HFFc6 (cell line): ENCODE measurements around the gene ZEB2. TPM values are rescaled to one million over a fixed set of nuclear protein-coding genes. Genes with fewer than 3 reads are reported as not detected.

ENCODE experiments used
- DNase-seq: peaks from one replicate; pipeline ENCODE4 v3.0.0-alpha.2; 2018
- H3K27ac Mint-ChIP-seq: 2 replicates; pipeline ENCODE4 v1.8.0; 2020; ENCODE audit warnings: mild to moderate bottlenecking, mixed read lengths
- H3K27me3 Mint-ChIP-seq: 2 replicates; pipeline ENCODE4 v1.8.0; 2021; ENCODE audit warnings: mild to moderate bottlenecking, moderate library complexity, mixed read lengths; ENCODE audit not compliant: insufficient read depth
- H3K36me3 Mint-ChIP-seq: 2 replicates; pipeline ENCODE4 v1.8.0; 2021; ENCODE audit warnings: low read depth, mixed read lengths
- H3K4me1 Mint-ChIP-seq: 2 replicates; pipeline ENCODE4 v1.8.0; 2020; ENCODE audit warnings: low read depth, mixed read lengths
- H3K4me3 Mint-ChIP-seq: 2 replicates; pipeline ENCODE4 v1.8.0; 2020; ENCODE audit warnings: mild to moderate bottlenecking, moderate library complexity, mixed read lengths
- H3K9me3 Mint-ChIP-seq: 2 replicates; pipeline ENCODE4 v1.8.0; 2020; ENCODE audit warnings: mild to moderate bottlenecking, mixed read lengths
- CTCF ChIP-seq: fragments of 200-600 bp; sonication (generic); IDR thresholded peaks from 2 replicates; pipeline ENCODE4 v1.5.0; 2021; ENCODE audit warnings: antibody characterized with exemption, mild to moderate bottlenecking
- total RNA-seq, 6 experiments: library from RNA; stranded (reverse); fragmentation: NEBNext Ultra II Directional; extraction: Animal tissue kit (Norgen Biotek cat#: 25700); gene quantifications; 2 replicates in 1 of 6; 3 replicates in 5 of 6; pipeline ENCODE4 v1.2.3, GENCODE V29; 2021

ZEB2 gene
- total RNA-seq, 6 experiments from 2014 or later: 57.0 to 76.3 (median 62.8) TPM

DNA sequence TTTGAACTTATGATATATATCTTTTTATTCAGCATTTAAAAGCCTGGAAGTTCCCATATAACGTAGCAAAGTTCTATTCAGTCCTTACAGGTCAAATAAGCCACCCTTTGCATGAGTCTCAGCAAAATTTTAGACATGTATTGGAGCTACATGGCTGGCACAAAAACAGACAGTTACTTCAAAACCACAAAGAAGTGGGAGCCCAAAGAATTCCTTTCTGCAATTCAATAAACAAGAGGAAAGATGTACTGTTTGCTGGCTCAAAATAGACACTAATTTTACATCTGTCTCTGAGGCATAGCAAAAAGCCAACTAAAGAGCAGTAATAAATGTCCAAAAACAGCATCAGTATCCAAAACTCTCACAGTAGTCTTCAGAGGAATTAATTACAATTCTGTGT, 87.0 kb downstream of the ZEB2 start:
- Mint-ChIP-seq H3K4me1 (peaks cover 33% of the 10 kb centered on the region), H3K9me3 (no peaks in the 10 kb centered on the region), H3K36me3 (peaks cover 11% of the 10 kb centered on the region), H3K4me3 (no peak overlapping the region), H3K27ac (no peak overlapping the region), H3K27me3 (no peaks in the 10 kb centered on the region; the same call in 1 of the 2 replicates)
- DNase-seq: no peak
- no peak for TF ChIP-seq CTCF

DNA sequence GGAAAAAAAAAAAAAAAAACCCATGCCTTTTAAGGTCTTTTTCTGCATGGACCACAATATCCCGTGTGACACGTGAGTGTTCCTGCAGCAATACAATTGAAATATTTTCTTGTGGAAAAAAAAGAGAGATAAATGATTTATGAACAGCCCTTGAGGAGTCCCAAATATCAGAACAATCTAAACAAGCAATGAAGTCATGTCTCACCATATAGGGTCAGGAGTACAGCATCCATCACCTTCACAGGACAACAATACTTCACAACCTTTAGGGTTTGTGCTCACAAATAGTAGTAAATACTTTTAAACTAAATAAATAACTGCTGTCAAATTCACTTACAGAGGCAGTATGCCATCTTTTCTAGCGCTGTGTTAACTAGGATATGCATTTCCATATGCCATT, 87.9 kb downstream of the ZEB2 start:
- H3K27ac Mint-ChIP-seq: no peak overlapping the region
- no peak overlapping the region for H3K4me3 Mint-ChIP-seq
- no peak for DNase-seq
- TF ChIP-seq CTCF: no peak
- peaks cover 34% of the 10 kb centered on the region for H3K4me1 Mint-ChIP-seq
- no peaks in the 10 kb centered on the region; the same call in 1 of the 2 replicates for H3K27me3 Mint-ChIP-seq
- H3K9me3 Mint-ChIP-seq: no peaks in the 10 kb centered on the region
- peaks cover 6% of the 10 kb centered on the region for H3K36me3 Mint-ChIP-seq

GRCh38 chr2:144431392-144431783, 88.5 kb downstream of the ZEB2 start:
- Mint-ChIP-seq H3K36me3 (peaks cover 6% of the 10 kb centered on the region), H3K4me1 (peaks cover 40% of the 10 kb centered on the region), H3K27me3 (no peaks in the 10 kb centered on the region; the same call in 1 of the 2 replicates), H3K9me3 (no peaks in the 10 kb centered on the region), H3K4me3 (no peak overlapping the region), H3K27ac (no peak overlapping the region)
- no peak for TF ChIP-seq CTCF
- DNase-seq: no peak

DNA sequence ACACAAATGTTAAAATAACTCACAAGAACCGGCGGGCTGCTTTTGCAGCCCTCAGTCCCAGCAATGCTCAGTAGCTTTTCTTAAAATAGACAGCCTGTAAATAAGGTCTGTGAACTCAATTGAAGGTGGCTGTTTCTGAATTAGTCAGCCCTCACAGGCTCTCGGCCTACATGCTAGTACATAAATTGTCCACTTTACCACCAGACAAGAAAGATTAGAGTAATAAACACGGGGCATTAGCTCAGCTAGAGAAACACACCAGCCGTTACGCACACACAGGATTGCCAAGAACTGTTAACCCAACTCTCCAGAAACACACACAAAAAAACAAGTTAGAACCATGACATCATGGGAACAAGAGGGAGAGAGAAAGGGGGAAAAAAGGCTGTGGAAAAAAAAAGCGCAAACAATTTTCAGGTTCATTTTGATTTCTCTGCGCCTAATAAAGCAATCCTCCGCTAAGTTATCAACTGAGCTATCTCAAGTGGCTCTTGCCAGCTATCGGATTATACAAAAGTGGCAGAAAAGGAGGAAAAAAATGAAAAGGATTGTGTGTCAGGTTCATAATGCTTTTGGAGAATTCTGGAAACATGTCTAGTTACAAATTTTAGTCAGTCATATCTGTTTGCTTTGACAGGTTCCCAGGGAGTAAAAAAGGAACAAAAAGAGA, 89.1 kb downstream of the ZEB2 start:
- peaks cover 6% of the 10 kb centered on the region for H3K36me3 Mint-ChIP-seq
- H3K4me3 Mint-ChIP-seq: no peak overlapping the region
- no peak for TF ChIP-seq CTCF
- no peaks in the 10 kb centered on the region for H3K9me3 Mint-ChIP-seq
- peaks cover 44% of the 10 kb centered on the region for H3K4me1 Mint-ChIP-seq
- no peaks in the 10 kb centered on the region; the same call in 1 of the 2 replicates for H3K27me3 Mint-ChIP-seq
- H3K27ac Mint-ChIP-seq: no peak overlapping the region
- DNase-seq: no peak

- Mint-ChIP-seq H3K27me3 (no peaks in the 10 kb centered on the region), H3K4me3 (no peak overlapping the region), H3K9me3 (no peaks in the 10 kb centered on the region), H3K4me1 (peaks cover 36% of the 10 kb centered on the region), H3K27ac (no peak overlapping the region), H3K36me3 (peaks cover 4% of the 10 kb centered on the region)
- no peak for TF ChIP-seq CTCF
- DNase-seq: no peak
Measured at GRCh38 chr2:144429396-144430112, 90.4 kb downstream of the ZEB2 start.
